GM18508 (cell line): ENCODE measurements around the gene EIPR1.

Experiments
- ATAC-seq: cut with Tn5 transposase; IDR thresholded peaks from one replicate; pipeline ENCODE4 v1.9.1; 2021; ENCODE audit warnings: moderate number of reproducible peaks; ENCODE audit not compliant: insufficient read depth, unreplicated experiment

Gene EIPR1

DNA sequence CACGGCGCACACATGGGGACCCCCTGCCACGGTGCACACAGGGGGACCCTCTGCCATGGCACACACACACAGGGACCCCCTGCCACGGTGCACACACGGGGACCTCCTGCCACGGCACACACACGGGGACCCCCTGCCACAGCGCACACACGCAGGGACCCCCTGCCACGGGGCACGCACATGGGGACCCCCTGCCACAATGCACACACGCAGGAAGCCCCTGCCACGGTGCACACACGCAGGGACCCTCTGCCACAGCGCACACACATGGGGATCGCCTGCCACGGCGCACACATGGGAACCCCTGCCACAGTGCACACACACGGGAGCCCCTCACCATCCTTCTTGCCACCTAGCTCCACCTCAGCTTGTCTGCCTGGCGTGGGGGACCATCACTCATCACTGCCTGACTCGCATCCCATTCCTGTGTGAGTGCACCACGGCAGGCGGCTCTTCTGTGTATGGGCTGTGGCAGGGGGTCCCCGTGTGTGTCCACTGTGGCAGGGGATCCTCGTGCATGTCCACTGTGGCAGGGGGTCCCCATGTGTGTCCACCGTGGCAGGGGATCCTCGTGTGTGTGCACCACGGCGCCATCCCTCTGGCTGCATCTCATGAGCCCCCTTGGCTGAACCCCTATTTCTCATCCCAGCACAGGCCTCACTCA, 206.7 kb downstream of the EIPR1 start:
- ATAC-seq: no peak

DNA sequence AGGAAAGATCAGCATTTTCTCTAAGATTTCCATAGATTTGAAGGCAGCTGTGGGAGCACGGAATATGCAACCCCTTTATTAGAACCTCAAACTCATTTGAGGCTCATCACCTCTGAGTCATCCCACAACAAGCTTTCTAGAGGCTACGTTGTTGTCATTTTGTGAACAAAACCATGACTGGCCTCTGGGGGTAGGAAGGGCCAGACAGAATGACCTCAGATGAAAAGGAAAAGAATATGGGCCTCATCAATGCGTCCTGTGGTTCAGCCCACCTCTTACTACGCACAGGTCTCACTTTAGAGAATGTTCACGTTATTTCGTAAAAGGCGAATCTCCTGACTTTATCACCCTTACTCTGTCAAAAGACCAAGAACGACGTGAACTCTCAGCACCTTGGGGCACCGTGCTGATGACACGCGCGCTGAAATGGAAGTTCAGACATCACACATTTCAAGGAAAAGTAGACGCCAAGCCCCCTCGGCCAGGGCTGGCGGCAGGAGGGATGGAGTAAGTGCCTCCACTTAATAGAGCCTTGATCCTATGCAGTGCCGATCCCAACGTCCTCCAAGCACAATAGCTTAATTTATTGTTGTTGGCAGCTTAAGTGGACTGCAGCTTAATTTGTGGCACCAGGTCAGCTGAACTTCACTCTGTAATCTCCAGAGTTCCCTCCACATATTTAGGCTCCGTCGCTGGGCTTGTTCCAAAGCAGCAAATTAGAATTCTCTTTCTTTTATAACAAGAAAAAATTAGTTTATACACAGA, 208.3 kb downstream of the EIPR1 start:
- ATAC-seq: no peak

DNA sequence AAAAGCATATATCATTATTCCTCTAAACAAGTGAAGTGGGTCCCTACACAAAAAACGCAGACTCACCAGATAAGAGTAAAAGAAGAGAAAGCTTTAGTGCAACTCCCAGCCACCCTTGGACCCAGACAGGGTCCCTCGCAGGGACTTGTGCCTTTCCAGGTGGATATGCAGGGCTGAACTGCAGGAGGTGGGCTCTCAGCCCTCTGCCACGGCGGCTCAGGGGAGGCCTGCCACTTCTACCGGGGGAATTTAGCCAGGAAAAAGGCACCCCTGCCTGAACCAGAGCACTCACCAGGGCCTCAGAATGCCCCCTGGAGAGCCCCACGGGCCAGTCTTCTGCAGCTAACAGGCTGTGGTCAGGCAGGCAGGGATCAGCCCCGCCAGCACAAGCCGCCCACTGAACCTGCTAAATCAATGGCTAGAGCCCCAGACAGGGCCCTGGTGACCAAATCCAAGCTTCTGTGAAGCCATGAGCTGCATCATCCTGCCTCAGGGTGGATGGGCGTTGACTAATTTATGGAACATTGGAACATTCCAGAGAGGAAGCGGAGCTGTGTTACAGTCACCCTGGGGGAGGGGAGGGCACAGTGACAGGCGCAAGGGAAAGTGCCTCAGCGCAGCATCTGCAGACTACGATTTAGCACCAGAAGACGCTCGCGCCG, 209.3 kb downstream of the EIPR1 start:
- ATAC-seq: no peak

DNA sequence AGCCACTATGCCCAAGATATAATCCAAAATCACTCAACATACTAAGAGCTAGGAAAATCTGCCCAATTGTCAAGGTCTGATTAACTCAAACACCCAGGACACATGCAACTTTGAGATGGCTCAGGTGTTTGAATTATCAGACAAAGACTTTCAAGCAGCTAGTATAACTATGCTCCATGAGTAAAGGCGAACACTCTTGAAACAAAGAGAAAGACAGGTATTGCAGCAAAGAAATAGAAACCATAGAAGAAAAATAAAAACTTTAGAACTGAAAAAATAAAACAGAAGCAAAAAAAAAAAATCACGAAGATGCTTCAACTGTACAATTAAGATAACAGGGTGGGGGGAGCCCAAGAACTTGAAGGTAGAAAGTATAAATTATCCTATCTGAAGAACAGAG, 214.2 kb downstream of the EIPR1 start:
- ATAC-seq: no peak

DNA sequence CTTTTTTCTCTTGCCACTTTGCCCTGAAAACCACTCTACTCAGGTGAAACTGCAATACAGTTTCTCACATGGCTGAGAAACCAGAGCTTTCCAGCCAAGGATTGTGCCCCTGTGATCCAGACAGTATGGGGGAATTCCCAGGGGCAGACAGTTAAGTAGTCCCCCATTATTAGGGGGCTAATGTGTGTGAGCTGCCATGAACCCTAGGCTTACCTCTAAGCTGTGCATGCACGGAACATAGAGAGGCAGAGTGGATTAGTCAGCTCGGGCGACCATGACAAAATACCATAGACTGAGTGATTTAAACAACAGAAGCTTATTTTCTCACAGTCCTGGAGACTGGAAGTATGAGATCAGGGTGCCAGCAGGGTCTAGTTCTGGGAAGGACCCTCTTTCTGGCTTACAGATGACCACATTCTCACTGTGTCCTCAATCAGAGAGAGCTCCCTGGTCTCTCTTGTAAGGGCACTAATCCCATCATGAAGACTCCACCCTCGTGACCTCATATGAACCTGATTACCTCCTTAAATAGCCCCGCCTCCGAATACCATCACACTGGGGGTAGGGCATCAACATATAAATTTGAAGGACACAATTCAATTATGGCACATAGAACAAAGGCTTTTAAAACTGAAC, 215.1 kb downstream of the EIPR1 start:
- ATAC-seq: no peak

DNA sequence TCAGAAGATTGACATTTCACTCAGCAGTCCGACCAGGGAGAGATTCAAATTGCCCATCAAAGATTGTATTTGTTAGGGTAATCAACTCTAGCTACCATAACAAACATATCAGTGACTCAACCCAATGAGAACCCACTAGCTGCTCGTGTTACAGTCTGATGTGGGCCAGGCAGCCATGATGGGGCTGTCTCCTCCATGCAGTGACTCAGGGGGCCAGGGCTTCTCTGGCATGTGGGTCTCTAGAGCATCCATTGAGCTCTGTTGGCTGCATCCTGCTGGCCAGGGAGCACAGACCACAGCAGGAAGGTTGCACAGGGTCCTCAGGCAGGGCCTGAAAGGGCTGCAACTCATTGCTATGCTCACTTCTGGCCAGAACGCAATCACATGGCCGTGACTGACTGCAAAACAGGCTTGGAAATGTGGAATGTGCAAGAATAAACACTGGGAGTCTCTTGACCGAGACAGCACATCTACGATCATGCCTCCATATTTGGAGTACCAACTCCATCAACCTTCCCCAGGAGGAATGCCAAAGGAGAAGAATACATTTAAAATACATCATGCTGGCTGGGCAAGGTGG, 216.8 kb downstream of the EIPR1 start:
- ATAC-seq: no peak

DNA sequence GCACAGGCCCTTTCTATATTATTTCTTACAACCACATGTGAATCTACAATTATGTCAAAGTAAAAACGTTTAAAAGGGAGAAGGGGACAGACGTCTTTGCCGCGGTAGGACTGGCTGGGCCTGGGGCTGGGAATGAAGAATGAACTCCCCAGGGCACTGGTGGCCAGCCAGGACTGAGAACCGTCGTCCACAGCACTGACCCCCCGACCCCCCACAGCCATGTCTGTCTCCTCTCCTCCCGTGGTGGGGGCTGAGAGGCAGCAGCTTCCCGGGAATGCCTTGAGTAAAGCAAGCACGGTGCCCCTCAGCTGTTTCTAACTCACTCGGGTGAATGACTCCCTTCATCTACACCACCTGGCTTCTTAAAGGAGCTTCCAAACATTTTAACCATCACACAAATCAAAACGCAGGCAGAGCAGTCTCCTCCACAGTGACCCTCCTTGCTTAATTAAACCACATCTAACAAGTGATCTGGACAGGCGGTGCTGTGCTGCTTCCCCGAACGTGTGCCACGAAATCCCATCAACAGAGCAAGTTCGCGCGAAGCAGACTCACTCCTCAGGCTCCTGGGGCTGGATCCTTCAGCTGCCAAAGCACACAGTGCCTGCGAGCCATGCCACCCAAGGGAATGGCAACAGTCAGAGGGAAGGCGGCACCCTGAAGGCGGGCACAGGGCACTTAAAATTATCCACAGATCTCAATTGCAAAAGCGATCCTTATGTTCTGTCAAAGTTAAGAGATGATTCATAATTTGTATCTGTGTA, 217.7 kb downstream of the EIPR1 start:
- ATAC-seq: no peak

DNA sequence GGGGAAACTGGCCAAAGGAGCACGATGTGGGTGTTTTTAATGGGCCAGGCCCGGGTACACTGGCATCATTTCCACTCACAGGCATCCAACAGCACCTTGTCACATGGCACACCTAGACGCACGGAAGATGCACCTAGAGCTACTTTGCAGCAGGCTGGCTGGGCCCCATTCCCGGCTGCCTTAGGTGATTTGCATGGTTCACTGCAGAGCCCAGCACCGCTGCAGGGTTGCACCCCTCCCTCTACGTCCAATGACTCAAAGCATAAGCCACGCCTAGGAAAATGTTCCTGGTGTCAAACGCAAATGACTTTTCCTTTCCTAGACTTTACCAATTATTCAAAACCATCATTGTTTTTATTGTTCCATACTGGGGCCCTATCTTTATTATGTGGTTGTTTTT, 222.9 kb downstream of the EIPR1 start:
- ATAC-seq: no peak

DNA sequence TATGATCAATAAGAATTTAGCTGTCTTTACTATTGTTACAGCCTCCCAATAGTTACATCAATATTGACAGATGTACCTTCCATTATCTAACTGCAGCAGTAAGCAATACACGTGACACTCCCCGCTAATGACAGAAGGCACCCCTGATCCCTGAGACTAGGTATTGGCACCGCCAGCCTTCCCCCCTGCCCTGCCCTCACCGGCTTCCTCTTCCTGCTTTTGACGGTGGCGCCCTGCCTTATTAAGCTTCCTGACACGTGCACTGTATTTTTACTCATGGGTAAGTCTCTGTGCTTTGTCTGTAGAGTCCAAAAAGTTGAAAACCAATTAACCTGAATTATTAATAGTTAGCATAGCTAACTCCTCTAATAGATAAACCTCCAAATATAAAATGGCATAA, 223.5 kb downstream of the EIPR1 start:
- no peak for ATAC-seq

DNA sequence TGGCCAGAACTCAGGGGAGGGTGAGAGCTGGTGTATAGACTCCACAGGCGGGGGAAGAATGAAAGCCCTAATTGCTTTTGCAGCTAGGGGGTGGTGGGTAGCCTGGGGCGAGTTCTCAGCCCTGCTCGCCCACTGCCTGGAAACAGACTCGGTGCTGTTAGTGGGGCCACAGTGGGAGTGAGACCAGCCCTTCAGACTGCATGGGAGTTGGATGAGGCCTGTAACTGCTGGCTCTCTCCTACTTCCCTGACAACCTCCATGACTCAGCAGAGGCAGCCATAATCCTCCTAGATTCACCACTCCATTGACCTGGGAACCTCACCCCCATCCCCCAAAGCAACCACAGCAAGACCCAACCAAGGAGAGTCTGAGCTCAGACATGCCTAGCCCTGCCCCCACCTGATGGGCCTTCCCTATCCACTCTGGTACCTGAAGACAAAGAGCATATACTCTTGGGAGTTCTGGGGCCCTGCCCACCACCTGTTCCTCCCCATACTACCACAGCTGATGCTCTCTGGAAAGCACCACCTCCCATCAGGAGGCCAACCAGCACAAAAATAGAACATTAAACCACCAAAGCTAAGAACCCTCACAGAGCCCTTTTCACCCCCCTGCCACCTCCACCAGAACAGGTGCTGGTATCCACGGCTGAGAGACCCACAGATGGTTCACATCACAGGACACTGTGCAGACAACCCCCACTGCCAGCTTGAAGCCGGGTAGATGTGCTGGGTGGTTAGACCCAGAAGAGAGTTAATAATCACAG, 226.3 kb downstream of the EIPR1 start:
- ATAC-seq: peak; percentile 56

DNA sequence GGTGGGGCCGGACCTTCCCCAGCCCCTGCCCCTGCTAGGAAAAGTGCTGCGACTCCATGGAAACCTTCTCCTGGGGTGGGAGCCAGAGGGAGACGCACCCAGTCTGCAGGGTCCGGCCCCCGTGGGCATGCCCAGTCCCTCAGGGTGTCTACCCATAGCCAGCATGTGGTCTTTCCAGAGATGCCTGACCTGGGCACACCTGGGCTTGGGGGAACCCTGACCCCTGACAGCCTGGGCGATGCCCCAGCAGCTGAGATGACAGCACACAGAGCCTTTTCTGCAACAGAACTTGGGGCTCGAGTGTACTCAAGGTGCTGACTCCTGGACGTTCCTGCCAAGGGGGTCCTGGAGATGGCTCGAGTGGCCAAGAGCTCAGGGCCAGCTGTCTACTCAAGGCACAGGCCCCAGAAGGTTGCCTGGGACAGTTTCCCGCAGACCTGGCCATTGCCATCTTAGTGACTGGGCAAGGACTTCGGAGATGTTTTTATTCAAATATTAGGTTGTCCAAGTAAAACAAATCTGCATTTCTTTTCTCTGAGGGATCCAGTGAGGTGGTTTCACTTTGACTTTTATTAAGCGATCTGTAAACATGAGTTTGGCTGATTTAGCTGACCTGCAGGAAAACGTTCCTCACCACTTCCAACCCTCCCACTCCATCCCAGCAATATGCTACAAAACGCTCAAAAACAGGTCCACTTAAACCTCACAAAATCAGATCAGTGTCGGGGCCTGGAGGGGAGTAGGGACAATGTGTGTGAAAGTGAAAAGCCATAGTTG, 228.0 kb downstream of the EIPR1 start:
- no peak for ATAC-seq

DNA sequence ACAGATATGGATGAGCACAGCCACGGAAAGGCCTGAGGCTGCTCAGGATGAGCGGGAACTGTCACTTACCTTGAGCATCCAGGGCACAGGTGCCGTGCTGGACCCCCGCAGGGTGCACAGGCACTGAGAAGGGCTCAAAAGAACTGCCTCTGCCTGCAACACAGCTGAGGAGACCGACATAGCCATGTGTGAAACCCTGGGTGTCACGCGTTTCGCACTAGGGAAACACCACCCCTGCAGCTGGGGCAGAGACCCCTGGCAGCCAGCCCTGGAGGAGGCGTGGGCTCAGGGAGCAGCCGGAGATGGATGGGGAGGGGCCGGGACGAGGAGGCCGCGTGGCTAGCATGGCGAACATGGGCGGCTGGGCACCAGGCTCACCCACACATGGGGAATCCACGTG, 228.9 kb downstream of the EIPR1 start:
- ATAC-seq: no peak

DNA sequence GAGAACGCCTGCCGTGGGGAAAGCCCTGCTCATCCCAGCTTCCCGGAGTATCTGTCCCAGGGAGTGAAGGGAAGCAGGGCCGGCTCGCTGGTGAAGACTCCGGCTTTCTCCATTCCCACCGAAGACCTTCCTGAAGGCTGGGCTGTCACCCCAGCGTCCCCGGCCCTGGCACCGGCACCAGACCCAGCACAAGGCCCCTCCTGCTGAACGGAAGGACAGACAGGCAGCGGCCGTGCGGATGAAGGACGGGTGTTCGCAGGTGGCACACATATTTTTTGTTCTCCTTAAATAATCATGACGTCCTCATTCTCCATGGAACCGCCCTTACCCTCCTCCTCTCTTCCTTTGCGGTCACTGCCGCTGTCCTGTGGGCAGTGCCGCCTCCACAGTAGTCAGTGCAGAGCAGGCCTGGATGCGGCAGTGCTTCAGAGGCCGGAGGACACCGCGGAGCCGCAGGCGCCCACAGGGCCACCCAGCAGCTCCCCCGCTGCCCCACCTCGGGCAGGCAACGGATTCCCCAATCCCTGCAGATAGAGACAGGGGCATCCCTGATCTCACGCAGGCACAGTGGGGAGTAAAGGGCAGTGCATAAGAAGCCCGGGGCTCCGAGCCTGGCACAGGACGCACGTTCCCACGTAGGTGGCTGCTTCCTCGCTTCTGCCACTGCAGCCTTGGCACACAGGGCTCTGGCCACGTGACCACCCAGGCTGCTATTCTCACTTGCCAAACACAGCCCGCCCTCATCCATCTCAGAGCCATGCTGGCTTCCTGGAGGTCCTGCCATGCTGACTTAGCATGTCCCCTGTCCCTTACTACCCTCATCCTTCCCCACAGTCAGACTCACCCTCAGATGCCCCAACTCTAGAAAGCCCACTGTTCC, 229.7 kb downstream of the EIPR1 start:
- ATAC-seq: no peak

DNA sequence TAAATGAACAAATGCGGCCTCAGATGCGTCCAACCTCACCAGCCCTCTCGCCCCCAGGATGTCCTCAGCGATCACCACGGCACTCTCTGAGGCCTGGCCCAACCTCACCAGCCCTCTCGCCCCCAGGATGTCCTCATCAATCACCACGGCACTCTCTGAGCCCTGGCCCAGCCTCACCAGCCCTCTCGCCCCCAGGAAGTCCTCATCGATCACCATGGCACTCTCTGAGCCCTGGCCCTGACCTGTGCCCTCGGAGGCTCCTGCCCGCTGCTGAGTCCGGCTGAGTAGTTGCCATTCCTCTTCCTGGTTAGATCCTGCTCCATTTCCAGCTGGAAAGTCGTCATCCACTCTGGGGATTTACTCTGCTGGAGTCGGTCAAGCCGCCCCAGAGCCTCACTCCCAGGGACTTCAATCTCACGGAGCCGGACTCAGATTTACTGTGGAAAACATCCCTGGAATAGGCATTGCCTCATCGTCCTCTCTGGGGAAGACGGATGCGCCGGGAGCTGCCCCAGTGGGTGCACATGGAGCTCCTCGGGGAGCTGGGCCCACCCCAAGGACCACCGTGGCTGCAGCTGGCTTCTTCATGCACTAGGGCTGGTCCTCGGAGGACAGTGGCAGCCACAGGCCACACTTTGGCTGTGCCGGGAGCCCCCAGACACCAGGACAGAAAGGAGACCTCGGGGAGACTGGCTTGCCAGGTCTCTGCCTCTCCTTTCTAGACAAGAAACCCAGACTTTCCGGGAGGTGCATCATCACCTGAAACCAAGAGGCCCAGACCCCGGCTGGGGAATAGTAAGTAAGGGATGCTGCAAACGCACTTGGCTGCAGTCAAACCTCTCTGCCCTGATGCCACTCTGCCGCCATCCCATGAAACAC, 230.6 kb downstream of the EIPR1 start:
- ATAC-seq: no peak

DNA sequence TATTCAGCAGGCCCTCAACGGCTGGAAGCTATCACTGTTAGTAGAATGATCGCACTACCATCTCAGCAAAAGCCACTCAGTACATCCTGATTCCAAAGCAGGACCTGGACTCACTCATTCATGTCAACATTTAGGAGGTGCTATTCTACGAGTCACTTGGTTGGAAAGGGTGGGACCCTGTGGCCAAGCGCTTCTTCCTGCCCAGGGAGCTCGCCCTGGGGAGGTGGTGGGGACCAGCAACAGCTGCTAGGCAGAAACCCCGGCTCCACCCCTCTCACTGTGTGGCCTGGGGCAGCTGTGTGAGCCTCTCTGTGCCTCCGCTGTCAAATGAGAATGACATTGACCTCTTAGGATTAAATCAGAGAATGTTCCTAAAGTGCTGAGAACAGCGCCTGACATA, 231.4 kb downstream of the EIPR1 start:
- ATAC-seq: no peak

DNA sequence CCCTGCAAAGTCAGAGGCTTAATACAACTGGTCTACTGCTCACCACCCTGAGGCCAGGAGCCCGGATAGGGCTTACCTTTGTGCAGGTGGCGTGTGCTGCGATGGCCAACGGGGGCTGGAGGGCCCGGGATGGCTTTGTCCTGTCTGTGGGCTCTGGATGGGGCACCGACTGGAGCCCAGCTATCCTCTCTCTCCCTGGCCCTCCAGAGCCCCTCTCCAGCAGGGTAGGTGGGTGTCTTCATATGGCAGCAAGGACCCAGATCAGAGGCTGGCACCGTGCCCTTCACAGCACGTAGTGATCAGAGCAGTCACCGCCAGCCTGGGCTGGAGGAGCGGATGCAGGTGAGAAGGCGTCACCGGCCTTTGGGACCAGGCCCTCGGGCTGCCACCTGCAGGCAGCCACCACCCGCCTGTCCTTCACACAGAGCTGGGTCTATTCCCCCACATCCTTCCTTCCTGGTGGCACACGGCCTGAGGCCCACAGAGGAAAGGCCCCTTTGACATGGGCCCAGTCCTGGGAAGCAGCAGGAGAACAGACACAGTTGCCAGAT, 232.1 kb downstream of the EIPR1 start:
- ATAC-seq: no peak
